ENCODE data around the gene LTB4R.

Gene LTB4R, protein sequence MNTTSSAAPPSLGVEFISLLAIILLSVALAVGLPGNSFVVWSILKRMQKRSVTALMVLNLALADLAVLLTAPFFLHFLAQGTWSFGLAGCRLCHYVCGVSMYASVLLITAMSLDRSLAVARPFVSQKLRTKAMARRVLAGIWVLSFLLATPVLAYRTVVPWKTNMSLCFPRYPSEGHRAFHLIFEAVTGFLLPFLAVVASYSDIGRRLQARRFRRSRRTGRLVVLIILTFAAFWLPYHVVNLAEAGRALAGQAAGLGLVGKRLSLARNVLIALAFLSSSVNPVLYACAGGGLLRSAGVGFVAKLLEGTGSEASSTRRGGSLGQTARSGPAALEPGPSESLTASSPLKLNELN

DNA sequence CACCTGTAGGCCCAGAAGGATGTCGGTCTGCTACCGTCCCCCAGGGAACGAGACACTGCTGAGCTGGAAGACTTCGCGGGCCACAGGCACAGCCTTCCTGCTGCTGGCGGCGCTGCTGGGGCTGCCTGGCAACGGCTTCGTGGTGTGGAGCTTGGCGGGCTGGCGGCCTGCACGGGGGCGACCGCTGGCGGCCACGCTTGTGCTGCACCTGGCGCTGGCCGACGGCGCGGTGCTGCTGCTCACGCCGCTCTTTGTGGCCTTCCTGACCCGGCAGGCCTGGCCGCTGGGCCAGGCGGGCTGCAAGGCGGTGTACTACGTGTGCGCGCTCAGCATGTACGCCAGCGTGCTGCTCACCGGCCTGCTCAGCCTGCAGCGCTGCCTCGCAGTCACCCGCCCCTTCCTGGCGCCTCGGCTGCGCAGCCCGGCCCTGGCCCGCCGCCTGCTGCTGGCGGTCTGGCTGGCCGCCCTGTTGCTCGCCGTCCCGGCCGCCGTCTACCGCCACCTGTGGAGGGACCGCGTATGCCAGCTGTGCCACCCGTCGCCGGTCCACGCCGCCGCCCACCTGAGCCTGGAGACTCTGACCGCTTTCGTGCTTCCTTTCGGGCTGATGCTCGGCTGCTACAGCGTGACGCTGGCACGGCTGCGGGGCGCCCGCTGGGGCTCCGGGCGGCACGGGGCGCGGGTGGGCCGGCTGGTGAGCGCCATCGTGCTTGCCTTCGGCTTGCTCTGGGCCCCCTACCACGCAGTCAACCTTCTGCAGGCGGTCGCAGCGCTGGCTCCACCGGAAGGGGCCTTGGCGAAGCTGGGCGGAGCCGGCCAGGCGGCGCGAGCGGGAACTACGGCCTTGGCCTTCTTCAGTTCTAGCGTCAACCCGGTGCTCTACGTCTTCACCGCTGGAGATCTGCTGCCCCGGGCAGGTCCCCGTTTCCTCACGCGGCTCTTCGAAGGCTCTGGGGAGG lies at the start of gene LTB4R:
Gene LTB4R, plus strand, starts transcription at position 857 of the 959 bp plus-strand sequence. CDS start 4,150 bp downstream, outside the sequence.
- no peaks in the 10 kb centered on the region for H3K9me3 ChIP-seq (ENCODE audit: control insufficient read depth, low read length)
- no peaks in the 10 kb centered on the region for H3K79me2 ChIP-seq
- H3K4me1 ChIP-seq: peaks cover 7% of the 10 kb centered on the region
- H3K27me3 ChIP-seq (ENCODE audit: control insufficient read depth, insufficient read depth, low read length): no peaks in the 10 kb centered on the region
- peak within 1 kb of the TSS; percentile 33 for H3K4me3 ChIP-seq (ENCODE audit: low read depth, low read length)
- TF ChIP-seq, protein P1, sequence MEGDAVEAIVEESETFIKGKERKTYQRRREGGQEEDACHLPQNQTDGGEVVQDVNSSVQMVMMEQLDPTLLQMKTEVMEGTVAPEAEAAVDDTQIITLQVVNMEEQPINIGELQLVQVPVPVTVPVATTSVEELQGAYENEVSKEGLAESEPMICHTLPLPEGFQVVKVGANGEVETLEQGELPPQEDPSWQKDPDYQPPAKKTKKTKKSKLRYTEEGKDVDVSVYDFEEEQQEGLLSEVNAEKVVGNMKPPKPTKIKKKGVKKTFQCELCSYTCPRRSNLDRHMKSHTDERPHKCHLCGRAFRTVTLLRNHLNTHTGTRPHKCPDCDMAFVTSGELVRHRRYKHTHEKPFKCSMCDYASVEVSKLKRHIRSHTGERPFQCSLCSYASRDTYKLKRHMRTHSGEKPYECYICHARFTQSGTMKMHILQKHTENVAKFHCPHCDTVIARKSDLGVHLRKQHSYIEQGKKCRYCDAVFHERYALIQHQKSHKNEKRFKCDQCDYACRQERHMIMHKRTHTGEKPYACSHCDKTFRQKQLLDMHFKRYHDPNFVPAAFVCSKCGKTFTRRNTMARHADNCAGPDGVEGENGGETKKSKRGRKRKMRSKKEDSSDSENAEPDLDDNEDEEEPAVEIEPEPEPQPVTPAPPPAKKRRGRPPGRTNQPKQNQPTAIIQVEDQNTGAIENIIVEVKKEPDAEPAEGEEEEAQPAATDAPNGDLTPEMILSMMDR (IDR thresholded peaks at IDR 0.05): peak; percentile 53
- peak within 1 kb of the TSS; percentile 69 for H3K4me2 ChIP-seq (ENCODE audit: low read length)
- H3K27ac ChIP-seq: peak within 1 kb of the TSS; percentile 68
- H3K9ac ChIP-seq: no peak within 1 kb of the TSS
- H2AFZ ChIP-seq: peak within 1 kb of the TSS; percentile 90
- H3K36me3 ChIP-seq (ENCODE audit: control insufficient read depth, insufficient read depth, low read length): no peaks in the 10 kb centered on the region

DNA sequence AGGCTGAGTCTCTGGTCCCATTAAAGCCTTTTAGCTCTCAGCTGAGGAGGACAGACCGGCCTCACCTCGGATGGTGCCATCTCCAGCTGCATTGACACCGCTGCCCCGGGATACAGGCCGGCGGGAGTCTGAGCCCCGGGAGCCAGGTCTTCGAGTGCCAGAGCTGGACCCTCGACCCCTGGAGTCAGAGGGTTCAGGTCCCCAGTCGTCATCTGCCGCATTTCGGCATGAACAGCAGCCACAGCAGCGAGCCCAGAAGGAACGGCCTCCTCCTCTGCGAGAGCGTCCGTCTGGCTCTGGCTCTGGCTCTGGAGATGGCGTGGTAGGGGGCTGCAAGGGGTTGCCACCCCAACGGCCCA lies 49.4 kb upstream of the LTB4R start:
- TF ChIP-seq, protein P1 (IDR thresholded peaks at IDR 0.05): no peak
- Histone ChIP-seq H2AFZ (no peak overlapping the region), H3K27ac (no peak overlapping the region), H3K27me3 (ENCODE audit: control insufficient read depth, insufficient read depth, low read length) (no peaks in the 10 kb centered on the region), H3K4me2 (ENCODE audit: low read length) (no peak overlapping the region), H3K4me3 (ENCODE audit: low read depth, low read length) (no peak overlapping the region), H3K9me3 (ENCODE audit: control insufficient read depth, low read length) (no peaks in the 10 kb centered on the region), H3K79me2 (no peaks in the 10 kb centered on the region), H3K4me1 (no peaks in the 10 kb centered on the region), H3K9ac (no peak overlapping the region), H3K36me3 (ENCODE audit: control insufficient read depth, insufficient read depth, low read length) (no peaks in the 10 kb centered on the region)

DNA sequence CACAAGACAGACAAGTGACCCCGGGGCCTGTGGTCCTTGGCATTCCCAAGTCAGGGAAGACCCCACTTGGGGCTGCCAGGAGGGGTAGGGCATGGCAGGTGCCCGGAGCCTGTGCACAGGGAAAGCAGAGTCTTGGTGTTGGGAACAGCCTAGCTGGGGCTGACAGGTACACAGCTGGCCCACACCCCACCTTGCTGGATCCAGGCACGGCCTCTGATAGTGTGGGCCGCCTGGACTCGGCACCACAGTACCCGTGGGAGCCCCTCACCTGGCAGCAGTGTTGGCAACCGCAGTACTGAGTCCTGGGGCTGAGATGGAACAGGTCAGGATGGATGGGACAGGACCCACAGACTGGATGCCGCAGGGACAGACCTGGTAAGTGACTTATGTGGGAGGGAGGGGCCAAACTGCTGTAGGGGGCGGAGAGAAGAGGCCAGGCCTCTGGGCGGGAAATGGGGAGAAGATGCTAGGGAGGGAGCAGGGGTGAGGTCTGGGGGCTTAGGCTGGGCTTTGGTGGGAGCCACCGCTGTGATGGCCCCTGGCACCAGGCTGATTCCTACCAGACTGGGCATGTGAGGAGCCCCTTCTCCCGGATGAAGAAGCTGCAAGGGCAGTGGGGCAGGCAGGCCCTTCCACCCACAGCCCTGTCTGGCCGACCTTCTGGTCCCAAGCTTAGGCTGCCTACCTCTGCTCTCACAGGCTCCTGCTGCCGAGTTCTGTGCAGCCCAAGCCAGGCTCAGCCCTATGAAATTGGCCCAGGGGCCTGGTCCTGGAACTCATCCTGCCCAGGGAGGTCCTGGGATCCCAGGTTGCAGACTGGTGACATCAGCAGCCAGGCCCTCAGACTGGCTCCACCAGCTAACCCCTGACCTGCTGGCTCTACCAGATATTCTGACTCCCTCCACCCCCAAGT lies 48.2 kb upstream of the LTB4R start, which contains the start of gene TGM1:
Gene TGM1, minus strand, starts transcription at position 357 of the 913 bp plus-strand sequence. CDS start 825 bp downstream, outside the sequence.
- TF ChIP-seq, protein P1 (IDR thresholded peaks at IDR 0.05): no peak
- Histone ChIP-seq H3K9ac (no peak within 1 kb of the TSS), H3K79me2 (no peaks in the 10 kb centered on the region), H3K4me2 (ENCODE audit: low read length) (no peak within 1 kb of the TSS), H3K36me3 (ENCODE audit: control insufficient read depth, insufficient read depth, low read length) (no peaks in the 10 kb centered on the region), H3K9me3 (ENCODE audit: control insufficient read depth, low read length) (no peaks in the 10 kb centered on the region), H3K27me3 (ENCODE audit: control insufficient read depth, insufficient read depth, low read length) (no peaks in the 10 kb centered on the region), H3K27ac (no peak within 1 kb of the TSS), H3K4me1 (no peaks in the 10 kb centered on the region), H2AFZ (no peak within 1 kb of the TSS), H3K4me3 (ENCODE audit: low read depth, low read length) (no peak within 1 kb of the TSS)

DNA sequence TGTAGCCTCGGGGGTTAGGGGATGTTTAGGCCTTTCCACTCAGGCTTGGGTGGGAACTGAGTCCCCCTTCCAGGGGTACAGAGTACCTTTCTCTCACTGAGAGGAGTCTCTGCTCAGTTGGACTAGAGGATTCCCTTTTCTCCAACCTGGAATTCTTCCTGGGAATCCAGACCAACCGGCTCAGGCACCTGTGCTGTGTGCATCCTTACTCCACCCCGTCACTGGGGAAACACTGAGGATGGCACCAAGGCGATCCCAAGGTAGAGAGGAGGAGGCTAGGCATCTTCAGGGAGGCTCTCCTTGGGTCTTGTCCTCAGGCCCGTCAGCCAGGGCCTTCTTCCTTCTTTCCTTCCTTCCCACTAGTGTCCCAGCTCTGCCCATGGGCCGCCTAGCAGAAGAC lies 47.5 kb upstream of the LTB4R start:
- TF ChIP-seq, protein P1 (IDR thresholded peaks at IDR 0.05): no peak
- no peak overlapping the region for H3K27ac ChIP-seq
- no peak overlapping the region for H3K4me2 ChIP-seq (ENCODE audit: low read length)
- no peaks in the 10 kb centered on the region for H3K4me1 ChIP-seq
- no peaks in the 10 kb centered on the region for H3K79me2 ChIP-seq
- no peaks in the 10 kb centered on the region for H3K9me3 ChIP-seq (ENCODE audit: control insufficient read depth, low read length)
- no peaks in the 10 kb centered on the region for H3K27me3 ChIP-seq (ENCODE audit: control insufficient read depth, insufficient read depth, low read length)
- no peaks in the 10 kb centered on the region for H3K36me3 ChIP-seq (ENCODE audit: control insufficient read depth, insufficient read depth, low read length)
- no peak overlapping the region for H3K4me3 ChIP-seq (ENCODE audit: low read depth, low read length)
- H3K9ac ChIP-seq: no peak overlapping the region
- no peak overlapping the region for H2AFZ ChIP-seq

Measured in parathyroid adenoma (tissue), 2 donors.